Smooth muscle cell (in vitro differentiated cells): ENCODE results near the gene HSD3B2. TPM values are rescaled to one million over a fixed set of nuclear protein-coding genes. Genes with fewer than 3 reads are reported as not detected.

Source experiments
- DNase-seq: peaks from one replicate; lab custom pipeline; 2025; ENCODE audit not compliant: unreplicated experiment; lab: John Stamatoyannopoulos, UW
- H2AFZ ChIP-seq: fragments of 200-600 bp; sonication (generic); 2 replicates; pipeline ENCODE4 v1.6.0; 2016; ENCODE audit warnings: antibody characterized with exemption, low read depth, mild to moderate bottlenecking
- H3F3A ChIP-seq: fragments of 200-600 bp; sonication (generic); 2 replicates; pipeline ENCODE4 v1.6.0; 2017; ENCODE audit warnings: antibody characterized with exemption, low read depth
- H3K27ac ChIP-seq: fragments of 200-600 bp; sonication (generic); 2 replicates; pipeline ENCODE4 v1.5.1; 2016; ENCODE audit warnings: low read depth, mild to moderate bottlenecking
- H3K27me3 ChIP-seq: fragments of 200-600 bp; sonication (generic); 2 replicates; pipeline ENCODE4 v1.6.1; 2016; ENCODE audit warnings: low read depth, mild to moderate bottlenecking
- H3K36me3 ChIP-seq: fragments of 200-600 bp; sonication (generic); 2 replicates; pipeline ENCODE4 v1.5.1; 2016; ENCODE audit warnings: low read depth
- H3K4me1 ChIP-seq: fragments of 200-600 bp; sonication (generic); 2 replicates; pipeline ENCODE4 v1.5.1; 2016; ENCODE audit warnings: low read depth
- H3K4me2 ChIP-seq: fragments of 200-600 bp; sonication (generic); 2 replicates; pipeline ENCODE4 v1.6.0; 2016; ENCODE audit warnings: mild to moderate bottlenecking
- H3K4me3 ChIP-seq: fragments of 200-600 bp; sonication (generic); 2 replicates; pipeline ENCODE4 v1.5.1; 2016; ENCODE audit warnings: mild to moderate bottlenecking
- H3K79me2 ChIP-seq: fragments of 200-600 bp; sonication (generic); 2 replicates; pipeline ENCODE4 v1.6.0; 2016; ENCODE audit warnings: low read depth, mild to moderate bottlenecking
- H3K9ac ChIP-seq: fragments of 200-600 bp; sonication (generic); 2 replicates; pipeline ENCODE4 v1.6.0; 2016; ENCODE audit warnings: low read depth
- H3K9me3 ChIP-seq: fragments of 200-600 bp; sonication (generic); replicated peaks from 2 replicates; pipeline ENCODE4 v1.5.1; 2016; ENCODE audit warnings: low read depth
- H4K20me1 ChIP-seq: fragments of 200-600 bp; sonication (generic); 2 replicates; pipeline ENCODE4 v1.6.0; 2016; ENCODE audit warnings: low read depth
- CTCF ChIP-seq: fragments of 200-600 bp; sonication (generic); IDR thresholded peaks from 2 replicates; pipeline ENCODE4 v1.5.1; 2017; ENCODE audit warnings: borderline replicate concordance, mild to moderate bottlenecking, antibody characterized with exemption; ENCODE audit not compliant: insufficient read depth, poor library complexity, severe bottlenecking
- WGBS: methylation state at CpG from one replicate; pipeline ENCODE4 v1.1.7; 2016; ENCODE audit warnings: low lambda C conversion rate; 5-methylcytosine and 5-hydroxymethylcytosine counted together
- polyA plus RNA-seq: library from polyadenylated mRNA; unstranded; fragments of >200 nt; fragmentation: Nextera tagmentation; extraction: Ambion mirVana; gene quantifications from 2 replicates; pipeline ENCODE4 v1.2.1, GENCODE V29; 2016
- total RNA-seq: library from RNA; depleted of rRNA; stranded (reverse); fragments of >200 nt; gene quantifications from 2 replicates; pipeline ENCODE4 v1.2.3, GENCODE V29; 2014

Gene HSD3B2
- total and polyA plus RNA-seq, 2 experiments from 2014 or later, result not detected

DNA sequence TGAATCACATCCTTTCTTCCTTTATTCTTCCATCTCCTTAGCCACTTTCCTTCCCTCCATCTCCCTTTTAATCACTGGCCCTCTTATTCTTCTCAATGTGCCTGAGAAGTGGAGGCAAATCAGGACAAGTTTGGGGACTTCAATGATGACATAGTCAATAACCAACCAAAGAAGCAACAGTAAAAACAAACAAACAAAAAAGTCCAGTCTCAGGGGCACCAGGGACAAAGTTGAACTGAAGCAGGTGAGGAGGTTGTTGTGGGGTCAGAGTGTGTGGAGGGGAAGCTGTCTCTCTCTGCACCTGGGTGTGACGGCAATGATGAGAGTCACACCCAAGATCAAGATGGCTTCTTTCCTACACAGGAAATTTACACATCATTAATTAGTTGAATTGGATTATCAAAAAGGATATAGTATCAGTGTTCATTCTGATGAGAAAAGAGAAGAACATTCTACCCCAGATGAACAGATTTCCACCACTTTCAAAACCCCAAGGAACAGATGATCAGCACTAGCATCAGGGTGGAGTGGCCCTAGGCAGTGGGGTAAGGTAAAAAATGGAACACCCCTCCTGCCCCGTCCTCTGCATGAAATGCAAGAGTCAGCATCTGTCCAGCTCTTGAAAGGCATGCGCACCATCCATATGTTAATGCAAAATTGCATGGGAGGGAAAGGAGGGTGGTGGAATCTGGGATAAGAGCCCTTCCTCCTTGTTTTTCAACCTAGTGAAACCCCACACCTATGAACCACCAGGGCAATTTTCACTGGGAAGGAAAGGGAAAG, 32.6 kb downstream of the HSD3B2 start:
- no peak for DNase-seq
- Histone ChIP-seq H3K9me3 (no peaks in the 10 kb centered on the region), H2AFZ (no peak overlapping the region), H3K9ac (no peak overlapping the region), H4K20me1 (no peaks in the 10 kb centered on the region), H3K36me3 (no peaks in the 10 kb centered on the region), H3K4me1 (no peaks in the 10 kb centered on the region), H3K27ac (no peak overlapping the region), H3K4me2 (no peak overlapping the region), H3K79me2 (no peaks in the 10 kb centered on the region), H3K4me3 (no peak overlapping the region), H3F3A (no peaks in the 10 kb centered on the region), H3K27me3 (peaks cover 7% of the 10 kb centered on the region)
- TF ChIP-seq CTCF, result no peak
- 96% methylated on average over 3 of the region's 3 CpGs for WGBS

- Histone ChIP-seq H3K27me3 (peaks cover 5% of the 10 kb centered on the region), H3K9ac (no peak overlapping the region), H3K79me2 (no peaks in the 10 kb centered on the region), H2AFZ (no peak overlapping the region), H3K4me1 (no peaks in the 10 kb centered on the region), H3K4me3 (no peak overlapping the region), H3F3A (no peaks in the 10 kb centered on the region), H3K4me2 (no peak overlapping the region), H3K27ac (no peak overlapping the region), H3K36me3 (no peaks in the 10 kb centered on the region), H4K20me1 (no peaks in the 10 kb centered on the region), H3K9me3 (no peaks in the 10 kb centered on the region)
- DNase-seq, result no peak
- TF ChIP-seq CTCF, result no peak
- WGBS, result 56% methylated on average over 2 of the region's 2 CpGs
Observed at GRCh38 chr1:119448127-119448511, 33.2 kb downstream of the HSD3B2 start.

- Histone ChIP-seq H3K27ac (no peak overlapping the region), H3F3A (no peaks in the 10 kb centered on the region), H2AFZ (no peak overlapping the region), H3K4me3 (no peak overlapping the region), H3K4me2 (no peak overlapping the region), H3K4me1 (no peaks in the 10 kb centered on the region), H3K27me3 (peaks cover 5% of the 10 kb centered on the region), H3K79me2 (no peaks in the 10 kb centered on the region), H3K36me3 (no peaks in the 10 kb centered on the region), H3K9ac (no peak overlapping the region), H4K20me1 (no peaks in the 10 kb centered on the region), H3K9me3 (no peaks in the 10 kb centered on the region)
- WGBS, result 71% methylated on average over 8 of the region's 8 CpGs
- DNase-seq, result no peak
- TF ChIP-seq CTCF, result no peak
Observed at GRCh38 chr1:119449971-119450370, 35.0 kb downstream of the HSD3B2 start.

- Histone ChIP-seq H3K9me3 (no peaks in the 10 kb centered on the region), H3K27me3 (peaks cover 5% of the 10 kb centered on the region), H3K4me3 (no peak overlapping the region), H4K20me1 (no peaks in the 10 kb centered on the region), H3K9ac (no peak overlapping the region), H3K27ac (no peak overlapping the region), H3F3A (no peaks in the 10 kb centered on the region), H2AFZ (no peak overlapping the region), H3K36me3 (no peaks in the 10 kb centered on the region), H3K79me2 (no peaks in the 10 kb centered on the region), H3K4me1 (no peaks in the 10 kb centered on the region), H3K4me2 (no peak overlapping the region)
- TF ChIP-seq CTCF, result no peak
- no peak for DNase-seq
- WGBS, result 89% methylated on average over 6 of the region's 6 CpGs
Observed at GRCh38 chr1:119451158-119451557, 36.2 kb downstream of the HSD3B2 start.
